Measurements from ENCODE around the gene NEDD8. TPM values are rescaled to one million over a fixed set of nuclear protein-coding genes. Genes with fewer than 3 reads are reported as not detected.

NEDD8 gene
- total RNA-seq, 1 donor from 2014 or later, result 251 TPM

- Histone ChIP-seq H4K20me1 (ENCODE audit: insufficient read depth, low read length) (peaks cover 37% of the 10 kb centered on the region), H2AFZ (ENCODE audit: low read depth, low read length) (no peak overlapping the region), H3K4me1 (ENCODE audit: insufficient read depth, low read length) (peaks cover 5% of the 10 kb centered on the region), H3K36me3 (ENCODE audit: insufficient read depth, low read length) (peaks cover 24% of the 10 kb centered on the region), H3K4me2 (ENCODE audit: low read length) (no peak overlapping the region), H3K27ac (ENCODE audit: low read depth, low read length) (peak overlapping the region; percentile 18), H3K79me2 (ENCODE audit: insufficient read depth, low read length) (no peaks in the 10 kb centered on the region), H3K4me3 (ENCODE audit: insufficient read depth, low read depth, low read length) (no peak overlapping the region), H3K9ac (ENCODE audit: low read length) (peak overlapping the region; percentile 8), H3K9me3 (ENCODE audit: insufficient read depth, low read depth, low read length) (no peaks in the 10 kb centered on the region), H3K27me3 (ENCODE audit: insufficient read depth, low read length) (no peaks in the 10 kb centered on the region)
- peak overlapping the region; percentile 75 for H3K27ac Mint-ChIP-seq (ENCODE audit: unreplicated experiment)
- no peaks in the 10 kb centered on the region for H3K27me3 Mint-ChIP-seq (ENCODE audit: low read depth, unreplicated experiment)
- DNase-seq (ENCODE audit: low read depth), result peak; percentile 88
- H3K4me1 Mint-ChIP-seq (ENCODE audit: low read depth, unreplicated experiment), result peaks cover 7% of the 10 kb centered on the region
- H3K4me3 Mint-ChIP-seq (ENCODE audit: unreplicated experiment), result no peak overlapping the region
- H3K36me3 Mint-ChIP-seq (ENCODE audit: low read depth, unreplicated experiment), result peaks cover 15% of the 10 kb centered on the region
- TF ChIP-seq EZH2 (IDR thresholded peaks at IDR 0.05; ENCODE audit: insufficient read depth, low read length), result no peak
- TF ChIP-seq, protein P1, sequence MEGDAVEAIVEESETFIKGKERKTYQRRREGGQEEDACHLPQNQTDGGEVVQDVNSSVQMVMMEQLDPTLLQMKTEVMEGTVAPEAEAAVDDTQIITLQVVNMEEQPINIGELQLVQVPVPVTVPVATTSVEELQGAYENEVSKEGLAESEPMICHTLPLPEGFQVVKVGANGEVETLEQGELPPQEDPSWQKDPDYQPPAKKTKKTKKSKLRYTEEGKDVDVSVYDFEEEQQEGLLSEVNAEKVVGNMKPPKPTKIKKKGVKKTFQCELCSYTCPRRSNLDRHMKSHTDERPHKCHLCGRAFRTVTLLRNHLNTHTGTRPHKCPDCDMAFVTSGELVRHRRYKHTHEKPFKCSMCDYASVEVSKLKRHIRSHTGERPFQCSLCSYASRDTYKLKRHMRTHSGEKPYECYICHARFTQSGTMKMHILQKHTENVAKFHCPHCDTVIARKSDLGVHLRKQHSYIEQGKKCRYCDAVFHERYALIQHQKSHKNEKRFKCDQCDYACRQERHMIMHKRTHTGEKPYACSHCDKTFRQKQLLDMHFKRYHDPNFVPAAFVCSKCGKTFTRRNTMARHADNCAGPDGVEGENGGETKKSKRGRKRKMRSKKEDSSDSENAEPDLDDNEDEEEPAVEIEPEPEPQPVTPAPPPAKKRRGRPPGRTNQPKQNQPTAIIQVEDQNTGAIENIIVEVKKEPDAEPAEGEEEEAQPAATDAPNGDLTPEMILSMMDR (IDR thresholded peaks at IDR 0.05; ENCODE audit: insufficient read depth, low read depth, low read length), result no peak
- FAIRE-seq, result no peak
- no peaks in the 10 kb centered on the region for H3K9me3 Mint-ChIP-seq (ENCODE audit: unreplicated experiment)
These were observed 52.0 kb downstream of the NEDD8 start for GRCh38 chr14:24179961-24180796.

DNA sequence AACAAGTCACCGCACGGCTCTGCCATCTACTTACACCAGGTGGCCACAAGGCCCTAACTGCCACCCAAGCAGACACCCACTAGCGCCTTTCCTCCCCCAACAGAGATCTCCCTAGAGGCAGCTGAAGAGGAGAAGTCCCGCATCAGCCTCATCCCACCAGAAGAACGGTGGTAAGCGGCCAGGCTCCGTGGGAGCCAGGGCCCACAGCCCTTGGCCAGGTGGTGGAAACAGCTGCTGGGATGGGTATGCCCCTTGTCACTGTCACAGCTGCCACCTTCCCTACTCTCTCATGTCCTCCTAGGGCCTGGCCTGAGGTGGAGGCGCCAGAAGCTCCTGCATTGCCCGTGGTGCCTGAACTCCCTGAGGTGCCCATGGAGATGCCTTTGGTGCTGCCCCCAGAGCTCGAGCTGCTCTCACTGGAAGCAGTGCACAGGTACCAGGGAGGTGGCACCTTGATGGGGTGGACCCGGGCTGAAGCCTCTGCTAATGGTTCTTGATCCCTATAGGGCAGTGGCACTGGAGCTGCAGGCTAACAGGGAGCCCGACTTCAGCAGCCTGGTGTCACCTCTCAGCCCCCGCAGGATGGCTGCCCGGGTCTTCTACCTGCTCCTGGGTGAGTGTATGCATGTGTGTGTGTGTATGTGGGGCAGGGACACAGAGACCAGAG, 52.7 kb downstream of the NEDD8 start:
- H3K4me1 Mint-ChIP-seq (ENCODE audit: low read depth, unreplicated experiment), result peaks cover 7% of the 10 kb centered on the region
- H3K36me3 ChIP-seq (ENCODE audit: insufficient read depth, low read length), result peaks cover 22% of the 10 kb centered on the region
- no peaks in the 10 kb centered on the region for H3K27me3 ChIP-seq (ENCODE audit: insufficient read depth, low read length)
- H3K79me2 ChIP-seq (ENCODE audit: insufficient read depth, low read length), result no peaks in the 10 kb centered on the region
- H3K27ac Mint-ChIP-seq (ENCODE audit: unreplicated experiment), result peak overlapping the region; percentile 75
- H3K9ac ChIP-seq (ENCODE audit: low read length), result peak overlapping the region; percentile 8
- no peak for DNase-seq (ENCODE audit: low read depth)
- TF ChIP-seq, protein P1 (IDR thresholded peaks at IDR 0.05; ENCODE audit: insufficient read depth, low read depth, low read length), result no peak
- no peak for TF ChIP-seq EZH2 (IDR thresholded peaks at IDR 0.05; ENCODE audit: insufficient read depth, low read length)
- H3K27ac ChIP-seq (ENCODE audit: low read depth, low read length), result peak overlapping the region; percentile 18
- H3K4me2 ChIP-seq (ENCODE audit: low read length), result no peak overlapping the region
- peaks cover 35% of the 10 kb centered on the region for H4K20me1 ChIP-seq (ENCODE audit: insufficient read depth, low read length)
- no peak overlapping the region for H3K4me3 ChIP-seq (ENCODE audit: insufficient read depth, low read depth, low read length)
- H2AFZ ChIP-seq (ENCODE audit: low read depth, low read length), result no peak overlapping the region
- FAIRE-seq, result no peak
- H3K27me3 Mint-ChIP-seq (ENCODE audit: low read depth, unreplicated experiment), result no peaks in the 10 kb centered on the region
- H3K36me3 Mint-ChIP-seq (ENCODE audit: low read depth, unreplicated experiment), result peaks cover 20% of the 10 kb centered on the region
- H3K4me1 ChIP-seq (ENCODE audit: insufficient read depth, low read length), result peaks cover 5% of the 10 kb centered on the region
- H3K9me3 Mint-ChIP-seq (ENCODE audit: unreplicated experiment), result no peaks in the 10 kb centered on the region
- H3K4me3 Mint-ChIP-seq (ENCODE audit: unreplicated experiment), result no peak overlapping the region
- no peaks in the 10 kb centered on the region for H3K9me3 ChIP-seq (ENCODE audit: insufficient read depth, low read depth, low read length)

Measured in astrocyte (in vitro differentiated cells and primary cell).